Measurements from ENCODE around the gene DTX1.

The DTX1 gene

DNA sequence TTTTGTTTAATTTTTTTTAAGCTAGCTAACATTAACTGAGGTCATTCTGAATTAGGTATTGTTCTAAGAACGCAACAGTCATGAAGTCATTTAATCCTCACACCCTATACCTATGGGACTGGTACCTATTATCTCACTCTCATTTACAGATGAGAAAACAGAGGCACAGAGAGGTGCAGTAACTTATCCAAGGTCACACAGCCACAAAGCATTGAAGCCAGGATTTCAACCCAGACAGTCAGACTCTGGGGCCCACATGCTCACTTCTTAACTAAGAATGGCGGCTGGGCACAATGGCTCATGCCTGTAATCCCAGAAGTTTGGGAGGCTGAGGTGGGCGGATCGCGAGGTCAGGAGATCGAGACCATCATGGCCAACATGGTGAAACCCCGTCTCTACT lies 15.0 kb upstream of the DTX1 start:
- in situ Hi-C loops (cut with HindIII; ENCODE audit: low sequenced_read_pairs): no loop called here
- no peak overlapping the region for H3K4me3 ChIP-seq (ENCODE audit: low read depth, low read length)
- TF ChIP-seq, protein P1, sequence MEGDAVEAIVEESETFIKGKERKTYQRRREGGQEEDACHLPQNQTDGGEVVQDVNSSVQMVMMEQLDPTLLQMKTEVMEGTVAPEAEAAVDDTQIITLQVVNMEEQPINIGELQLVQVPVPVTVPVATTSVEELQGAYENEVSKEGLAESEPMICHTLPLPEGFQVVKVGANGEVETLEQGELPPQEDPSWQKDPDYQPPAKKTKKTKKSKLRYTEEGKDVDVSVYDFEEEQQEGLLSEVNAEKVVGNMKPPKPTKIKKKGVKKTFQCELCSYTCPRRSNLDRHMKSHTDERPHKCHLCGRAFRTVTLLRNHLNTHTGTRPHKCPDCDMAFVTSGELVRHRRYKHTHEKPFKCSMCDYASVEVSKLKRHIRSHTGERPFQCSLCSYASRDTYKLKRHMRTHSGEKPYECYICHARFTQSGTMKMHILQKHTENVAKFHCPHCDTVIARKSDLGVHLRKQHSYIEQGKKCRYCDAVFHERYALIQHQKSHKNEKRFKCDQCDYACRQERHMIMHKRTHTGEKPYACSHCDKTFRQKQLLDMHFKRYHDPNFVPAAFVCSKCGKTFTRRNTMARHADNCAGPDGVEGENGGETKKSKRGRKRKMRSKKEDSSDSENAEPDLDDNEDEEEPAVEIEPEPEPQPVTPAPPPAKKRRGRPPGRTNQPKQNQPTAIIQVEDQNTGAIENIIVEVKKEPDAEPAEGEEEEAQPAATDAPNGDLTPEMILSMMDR (IDR thresholded peaks at IDR 0.05; ENCODE audit: low read depth, low read length): no peak
- DNase-seq (ENCODE audit: low read depth, low spot score): no peak

DNA sequence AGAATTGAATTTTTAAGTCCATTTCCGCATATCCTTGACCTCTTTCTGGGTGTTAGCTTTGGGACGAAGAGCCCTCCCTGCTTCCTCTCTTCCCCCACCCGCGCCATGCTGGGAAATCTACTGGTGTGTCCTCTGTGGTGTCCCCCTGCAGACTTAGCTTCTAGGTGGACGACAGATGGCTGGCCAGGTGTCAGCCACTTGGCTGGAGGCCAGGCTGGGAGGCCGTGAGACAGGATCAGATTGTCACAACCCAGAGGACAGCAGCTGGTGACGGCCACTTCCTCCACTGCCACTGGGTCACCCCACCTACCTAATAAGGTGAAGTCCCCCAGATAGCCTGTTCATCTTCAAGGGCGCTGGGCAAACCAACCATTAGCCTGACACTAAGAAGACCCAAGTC lies 13.3 kb upstream of the DTX1 start:
- in situ Hi-C loops (cut with HindIII; ENCODE audit: low sequenced_read_pairs): no loop called here
- H3K4me3 ChIP-seq (ENCODE audit: low read depth, low read length): no peak overlapping the region
- DNase-seq (ENCODE audit: low read depth, low spot score): no peak
- TF ChIP-seq, protein P1 (IDR thresholded peaks at IDR 0.05; ENCODE audit: low read depth, low read length): no peak

DNA sequence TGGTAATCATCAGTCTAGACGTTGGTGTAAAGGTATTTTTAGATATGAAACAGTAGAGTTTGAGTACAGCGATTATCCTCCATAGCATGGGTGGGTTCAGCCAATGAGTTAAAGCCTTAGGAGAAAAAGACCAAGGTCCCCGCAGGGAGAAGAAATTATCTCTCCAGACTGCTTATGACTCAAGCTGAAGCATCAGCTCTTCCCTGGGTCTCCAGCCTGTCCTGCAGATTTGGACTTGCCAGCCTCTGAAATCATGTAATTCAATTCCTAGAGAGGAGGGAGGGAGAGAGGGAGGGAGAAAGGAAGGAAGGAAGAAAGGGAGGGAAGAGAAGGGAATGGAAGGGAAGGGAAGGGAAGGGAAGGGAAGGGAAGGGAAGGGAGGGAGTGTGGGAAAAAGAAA lies 12.0 kb upstream of the DTX1 start:
- in situ Hi-C loops (cut with HindIII; ENCODE audit: low sequenced_read_pairs): no loop called here
- H3K4me3 ChIP-seq (ENCODE audit: low read depth, low read length): no peak overlapping the region
- no peak for DNase-seq (ENCODE audit: low read depth, low spot score)
- TF ChIP-seq, protein P1 (IDR thresholded peaks at IDR 0.05; ENCODE audit: low read depth, low read length): no peak

DNA sequence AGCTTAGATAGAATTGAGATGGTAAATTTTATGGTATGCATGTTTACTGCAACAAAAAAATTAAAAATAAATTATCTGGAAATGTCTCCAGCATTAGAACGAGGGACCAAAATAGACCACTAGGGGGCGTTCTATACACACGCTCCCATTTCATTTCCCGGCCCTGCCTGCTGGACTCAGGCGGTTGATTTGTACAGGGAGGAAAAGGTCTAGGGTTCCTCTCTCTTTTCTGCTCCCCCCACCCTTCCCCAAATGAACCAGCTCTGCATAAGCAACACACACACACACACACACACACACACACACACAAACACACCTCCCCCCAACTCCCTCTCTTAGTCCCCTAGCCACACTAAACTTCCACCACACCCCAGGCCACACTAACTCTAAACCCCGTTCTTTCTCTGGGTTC lies 7.8 kb upstream of the DTX1 start:
- TF ChIP-seq, protein P1 (IDR thresholded peaks at IDR 0.05; ENCODE audit: low read depth, low read length): peak; percentile 79
- DNase-seq (ENCODE audit: low read depth, low spot score): peak; percentile 59
- in situ Hi-C loops (cut with HindIII; ENCODE audit: low sequenced_read_pairs): no loop called here

DNA sequence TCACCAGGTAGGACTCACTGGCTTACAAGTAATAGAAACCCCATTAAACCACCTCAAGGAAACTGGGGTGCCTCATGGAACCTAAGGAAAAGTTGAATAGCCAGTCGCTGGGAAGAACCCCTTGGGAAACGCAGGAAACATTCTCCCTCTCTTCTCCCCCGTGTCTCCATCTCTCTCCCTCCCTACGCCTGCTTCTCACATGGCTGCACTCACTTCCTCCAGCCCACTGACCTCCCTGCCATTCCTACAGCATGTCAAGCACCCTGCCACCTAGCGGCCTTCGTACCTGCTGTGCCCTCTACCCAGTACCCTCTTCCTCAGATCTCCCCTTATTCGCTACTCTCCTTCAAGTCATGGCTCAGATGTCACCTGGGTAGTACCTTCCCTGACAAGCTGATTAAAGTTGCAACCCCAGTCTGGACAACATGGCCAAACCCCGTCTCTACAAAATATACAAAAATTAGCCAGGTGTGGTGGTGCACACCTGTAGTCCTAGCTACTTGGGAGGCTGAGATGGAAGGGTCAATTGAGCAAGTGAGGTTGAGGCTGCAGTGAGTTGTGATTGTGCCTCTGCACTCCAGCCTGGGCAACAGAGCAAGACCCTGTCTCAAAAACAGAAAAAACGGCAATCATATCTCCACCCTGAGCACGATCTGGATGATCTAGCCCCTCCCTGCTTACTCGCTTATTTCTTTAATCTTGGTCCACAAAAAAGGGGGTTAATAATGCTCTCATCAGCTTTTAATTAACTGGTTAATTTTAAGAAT lies 6.4 kb upstream of the DTX1 start:
- no peak overlapping the region for H3K4me3 ChIP-seq (ENCODE audit: low read depth, low read length)
- in situ Hi-C loops (cut with HindIII; ENCODE audit: low sequenced_read_pairs): no loop called here
- DNase-seq (ENCODE audit: low read depth, low spot score): no peak
- TF ChIP-seq, protein P1 (IDR thresholded peaks at IDR 0.05; ENCODE audit: low read depth, low read length): peak; percentile 37

More for the DNA sequence above, 7.8 kb upstream of the DTX1 start:
- H3K4me3 ChIP-seq (ENCODE audit: low read depth, low read length): no peak overlapping the region

DNA sequence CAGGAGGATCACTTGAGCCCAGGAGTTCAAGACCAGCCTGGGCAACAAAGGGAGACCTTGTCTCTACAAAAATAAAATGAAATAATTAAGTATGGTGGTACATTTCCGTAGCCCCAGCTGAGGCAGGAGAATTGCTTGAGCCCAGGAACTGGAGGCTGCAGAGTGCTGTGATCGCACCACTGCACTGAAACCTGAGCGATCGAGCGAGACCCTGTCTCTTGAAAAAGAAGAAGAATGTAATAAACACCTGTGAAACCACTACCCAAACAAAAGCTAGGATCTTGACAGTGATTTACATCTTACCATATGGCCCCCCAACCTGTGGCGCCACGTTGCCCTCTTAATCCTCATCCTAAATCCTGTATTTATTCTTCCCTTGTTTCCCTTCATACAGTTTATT lies 5.7 kb upstream of the DTX1 start:
- H3K4me3 ChIP-seq (ENCODE audit: low read depth, low read length): no peak overlapping the region
- in situ Hi-C loops (cut with HindIII; ENCODE audit: low sequenced_read_pairs): no loop called here
- TF ChIP-seq, protein P1 (IDR thresholded peaks at IDR 0.05; ENCODE audit: low read depth, low read length): no peak
- no peak for DNase-seq (ENCODE audit: low read depth, low spot score)

Measured in astrocyte of the spinal cord (primary cell).